ENCODE data around the gene CELF5.
"Not testable (repeated sequence)": the region's sequence is repeated elsewhere in the genome, so short reads cannot be mapped to it uniquely, and the experiment has no call there.

DNA sequence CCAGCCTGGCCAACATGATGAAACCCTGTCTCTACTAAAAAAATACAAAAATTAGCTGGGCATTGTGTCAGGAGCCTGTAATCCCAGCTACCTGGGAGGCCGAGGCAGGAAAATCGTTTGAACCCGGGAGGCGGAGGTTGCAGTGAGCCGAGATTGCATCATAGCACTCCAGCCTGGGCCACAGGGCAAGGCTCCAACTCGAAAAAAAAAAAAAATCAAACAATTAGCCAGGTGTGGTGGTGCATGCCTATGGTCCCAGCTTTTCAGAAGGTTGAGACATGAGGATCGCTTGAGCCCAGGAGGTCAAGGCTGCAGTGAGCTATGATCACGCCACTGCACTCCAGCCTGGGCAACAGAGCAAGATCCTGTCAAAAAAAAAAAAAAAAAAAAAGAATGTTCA, 76.1 kb downstream of the CELF5 start:
- TF ChIP-seq, protein P1, sequence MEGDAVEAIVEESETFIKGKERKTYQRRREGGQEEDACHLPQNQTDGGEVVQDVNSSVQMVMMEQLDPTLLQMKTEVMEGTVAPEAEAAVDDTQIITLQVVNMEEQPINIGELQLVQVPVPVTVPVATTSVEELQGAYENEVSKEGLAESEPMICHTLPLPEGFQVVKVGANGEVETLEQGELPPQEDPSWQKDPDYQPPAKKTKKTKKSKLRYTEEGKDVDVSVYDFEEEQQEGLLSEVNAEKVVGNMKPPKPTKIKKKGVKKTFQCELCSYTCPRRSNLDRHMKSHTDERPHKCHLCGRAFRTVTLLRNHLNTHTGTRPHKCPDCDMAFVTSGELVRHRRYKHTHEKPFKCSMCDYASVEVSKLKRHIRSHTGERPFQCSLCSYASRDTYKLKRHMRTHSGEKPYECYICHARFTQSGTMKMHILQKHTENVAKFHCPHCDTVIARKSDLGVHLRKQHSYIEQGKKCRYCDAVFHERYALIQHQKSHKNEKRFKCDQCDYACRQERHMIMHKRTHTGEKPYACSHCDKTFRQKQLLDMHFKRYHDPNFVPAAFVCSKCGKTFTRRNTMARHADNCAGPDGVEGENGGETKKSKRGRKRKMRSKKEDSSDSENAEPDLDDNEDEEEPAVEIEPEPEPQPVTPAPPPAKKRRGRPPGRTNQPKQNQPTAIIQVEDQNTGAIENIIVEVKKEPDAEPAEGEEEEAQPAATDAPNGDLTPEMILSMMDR (IDR thresholded peaks at IDR 0.05; ENCODE audit: low read length), result not testable (repeated sequence)
- TF ChIP-seq EZH2 (IDR thresholded peaks at IDR 0.05; ENCODE audit: borderline replicate concordance, low read length), result not testable (repeated sequence)
